Measurements from ENCODE around the gene MUL1.

- no peak for TF ChIP-seq CHD2 (IDR thresholded peaks at IDR 0.05; ENCODE audit: low read length, partially characterized antibody)
- no peak for TF ChIP-seq CTCF (IDR thresholded peaks at IDR 0.05)
- TF ChIP-seq ZBTB33 (IDR thresholded peaks at IDR 0.05; ENCODE audit: borderline replicate concordance, low read depth) = no peak
- TF ChIP-seq POLR2AphosphoS5 (IDR thresholded peaks at IDR 0.05; ENCODE audit: low read depth, low read length) = no peak
- TF ChIP-seq NRF1 (IDR thresholded peaks at IDR 0.05; ENCODE audit: low read depth, low read length) = no peak
- TF ChIP-seq PBX3 (IDR thresholded peaks at IDR 0.05) = no peak
- TF ChIP-seq EZH2phosphoT487 (IDR thresholded peaks at IDR 0.05; ENCODE audit: borderline replicate concordance, low read depth) = no peak
- no peak for TF ChIP-seq NFIC (IDR thresholded peaks at IDR 0.05; ENCODE audit: borderline replicate concordance)
- no peak for TF ChIP-seq JUND (IDR thresholded peaks at IDR 0.05)
- no peak for TF ChIP-seq EP300 (IDR thresholded peaks at IDR 0.05; ENCODE audit: borderline replicate concordance in 1 of 2, low read depth in 1 of 2, low read length in 1 of 2)
- no peak for TF ChIP-seq FOXM1 (IDR thresholded peaks at IDR 0.05; ENCODE audit: low read depth)
- TF ChIP-seq USF2 (IDR thresholded peaks at IDR 0.05; ENCODE audit: borderline replicate concordance, low read depth, low read length) = no peak
Observed at GRCh38 chr1:20465187-20465586, 42.8 kb downstream of the MUL1 start.

Measured in SK-N-SH (cell line).